Transverse colon (tissue), 4 donors: ENCODE measurements around the gene TP53BP2. TPM values are rescaled to one million over a fixed set of nuclear protein-coding genes. Genes with fewer than 3 reads are reported as not detected.
A peak's percentile ranks its signal among the peaks of the same experiment; 100 is the strongest.

ENCODE experiments used
- DNase-seq: peaks from one replicate; pipeline ENCODE4 v3.0.0-alpha.2; 2019
- H3K27ac ChIP-seq, 4 donors: fragments of 200-600 bp; sonication (generic); 2 replicates each; pipeline ENCODE4 v1.5.1; 2016 to 2018; ENCODE audit warnings: inconsistent platforms in 4 of 4
- H3K27me3 ChIP-seq: fragments of 200-600 bp; sonication (generic); 2 replicates; pipeline ENCODE4 v1.5.1; 2017; ENCODE audit warnings: inconsistent platforms
- H3K36me3 ChIP-seq, 4 donors: fragments of 200-600 bp; sonication (generic); 2 replicates each; pipeline ENCODE4 v1.5.1; 2017 to 2019; ENCODE audit warnings: inconsistent platforms in 4 of 4
- H3K4me1 ChIP-seq, 4 donors: fragments of 200-600 bp; sonication (generic); 2 replicates each; pipeline ENCODE4 v1.5.1; 2017 to 2020; ENCODE audit warnings: inconsistent platforms in 4 of 4
- H3K4me3 ChIP-seq, 4 donors: fragments of 200-600 bp; sonication (generic); 1 replicate in 1 of 4; 2 replicates in 3 of 4; pipeline versions ENCODE4 v1.5.1 to v1.6.1; 2017 to 2019; ENCODE audit warnings: inconsistent platforms in 4 of 4
- H3K9me3 ChIP-seq, 2 donors: fragments of 200-600 bp; sonication (generic); 2 replicates each; pipeline ENCODE4 v1.5.1; 2017 to 2019; ENCODE audit warnings: inconsistent platforms in 2 of 2
- CTCF ChIP-seq, 5 experiments: fragments of 200-600 bp in 3 of 5; fragments of 450-650 bp in 2 of 5; sonication (generic) in 3 of 5; IDR thresholded peaks; 1 replicate in 2 of 5; 2 replicates in 3 of 5; pipeline ENCODE4 v1.5.1; 2016 to 2017; ENCODE audit warnings: antibody characterized with exemption in 5 of 5, inconsistent platforms in 3 of 5, mild to moderate bottlenecking in 2 of 5, moderate library complexity in 1 of 5
- EP300 ChIP-seq: sonication (generic); formaldehyde crosslinking; IDR thresholded peaks from one replicate; pipeline ENCODE4 v1.6.1; 2017; ENCODE audit warnings: antibody characterized with exemption, low read depth
- POLR2A ChIP-seq: fragments of 450-650 bp; IDR thresholded peaks from one replicate; pipeline ENCODE4 v1.6.1; 2016; ENCODE audit warnings: antibody characterized with exemption, mild to moderate bottlenecking, moderate library complexity
- POLR2AphosphoS5 ChIP-seq, 3 donors: sonication (generic); formaldehyde crosslinking; IDR thresholded peaks; one replicate each; pipeline ENCODE4 v1.6.1; 2016; ENCODE audit warnings: antibody characterized with exemption in 3 of 3
- WGBS, 2 donors: methylation state at CpG; one replicate each; pipeline ENCODE4 v1.1.5; 2018; ENCODE audit warnings: low coverage in 1 of 2; 5-methylcytosine and 5-hydroxymethylcytosine counted together
- in situ Hi-C, 4 donors: fragments of 200-750 bp; cut with MboI; loops; one replicate each; pipeline versions ENCODE4 v1.15.0 to v1.15.1; 2017; ENCODE audit warnings: low sequenced_read_pairs in 3 of 4, low pct_ligation_motif_present in 1 of 4, low pct_unique_long_range_greater_than_20kb in 1 of 4
- intact Hi-C: fragments of 100-400 bp; cut with DNase I; formaldehyde crosslinking; loops from one replicate; pipeline ENCODE4 v1.15.1; 2023; ENCODE audit warnings: low total_unique reads
- total RNA-seq, 4 donors: library from RNA; depleted of rRNA; stranded (reverse); fragments of >200 nt; gene quantifications; one replicate each; pipeline ENCODE4 v1.1.0, GENCODE V29; 2016

Gene TP53BP2
- total RNA-seq, 4 donors from 2014 or later, result 11.9 to 82.7 (median 31.2) TPM

GRCh38 chr1:223840254-223840653 lies 5.5 kb downstream of the TP53BP2 start:
- no peak overlapping the region for H3K27ac ChIP-seq
- intact Hi-C loops, result no loop called here
- H3K27me3 ChIP-seq, result no peaks in the 10 kb centered on the region
- peaks cover 0 to 70% (median 29%) of the 10 kb centered on the region in 4 donors for H3K4me1 ChIP-seq
- TF ChIP-seq POLR2AphosphoS5 (IDR thresholded peaks at IDR 0.05) (no peak), EP300 (no peak), CTCF (IDR thresholded peaks at IDR 0.05) (no peak), POLR2A (no peak)
- in situ Hi-C loops, result no loop called here
- H3K4me3 ChIP-seq, result no peak overlapping the region
- DNase-seq, result no peak
- no peaks in the 10 kb centered on the region for H3K36me3 ChIP-seq
- no peaks in the 10 kb centered on the region for H3K9me3 ChIP-seq

GRCh38 chr1:223838125-223838854 lies 7.5 kb downstream of the TP53BP2 start:
- no peaks in the 10 kb centered on the region for H3K27me3 ChIP-seq
- no peak overlapping the region for H3K4me3 ChIP-seq
- no peaks in the 10 kb centered on the region for H3K36me3 ChIP-seq
- intact Hi-C loops (no loop called here), in situ Hi-C loops (no loop called here)
- no peaks in the 10 kb centered on the region for H3K9me3 ChIP-seq
- no peak for DNase-seq
- no peak for TF ChIP-seq CTCF (IDR thresholded peaks at IDR 0.05)
- TF ChIP-seq EP300, result no peak
- TF ChIP-seq POLR2AphosphoS5 (IDR thresholded peaks at IDR 0.05), result no peak
- TF ChIP-seq POLR2A, result no peak
- no peak overlapping the region for H3K27ac ChIP-seq
- 81 to 83% methylated on average over 3 to 5 of the region's 5 CpGs for WGBS, 2 donors
- H3K4me1 ChIP-seq, result peaks cover 0 to 68% (median 19%) of the 10 kb centered on the region in 4 donors

- in situ Hi-C loops, result no loop called here
- WGBS, 2 donors, result 74 to 82% methylated on average over 9 to 10 of the region's 10 CpGs
- Histone ChIP-seq H3K4me3 (no peak overlapping the region), H3K27me3 (no peaks in the 10 kb centered on the region), H3K36me3 (no peaks in the 10 kb centered on the region), H3K9me3 (no peaks in the 10 kb centered on the region), H3K4me1 (peaks cover 2 to 64% (median 22%) of the 10 kb centered on the region in 4 donors), H3K27ac (peak overlapping the region in 1 of 4 donors; percentile 3)
- intact Hi-C loops, result no loop called here
- DNase-seq, result no peak
- TF ChIP-seq EP300, result no peak
- TF ChIP-seq POLR2A, result no peak
- TF ChIP-seq POLR2AphosphoS5 (IDR thresholded peaks at IDR 0.05), result no peak
- TF ChIP-seq CTCF (IDR thresholded peaks at IDR 0.05), result no peak
Measured at GRCh38 chr1:223837687-223838086, 8.1 kb downstream of the TP53BP2 start.

GRCh38 chr1:223837206-223837605 lies 8.5 kb downstream of the TP53BP2 start:
- in situ Hi-C loops (no loop called here), intact Hi-C loops (no loop called here)
- no peak for DNase-seq
- TF ChIP-seq POLR2A (no peak), CTCF (IDR thresholded peaks at IDR 0.05) (no peak), EP300 (no peak), POLR2AphosphoS5 (IDR thresholded peaks at IDR 0.05) (no peak)
- no peaks in the 10 kb centered on the region for H3K36me3 ChIP-seq
- peak overlapping the region in 1 of 4 donors; percentile 3 for H3K27ac ChIP-seq
- no peaks in the 10 kb centered on the region for H3K27me3 ChIP-seq
- no peaks in the 10 kb centered on the region for H3K9me3 ChIP-seq
- WGBS, 2 donors, result 40 to 62% methylated on average over 1 of the region's 1 CpG
- H3K4me1 ChIP-seq, result peaks cover 6 to 64% (median 25%) of the 10 kb centered on the region in 4 donors
- no peak overlapping the region for H3K4me3 ChIP-seq
